Measurements from ENCODE around the gene KIAA1328. TPM values are rescaled to one million over a fixed set of nuclear protein-coding genes. Genes with fewer than 3 reads are reported as not detected.
"Not testable (repeated sequence)": the region's sequence is repeated elsewhere in the genome, so short reads cannot be mapped to it uniquely, and the experiment has no call there.

Gene KIAA1328
- polyA plus RNA-seq (ENCODE audit: insufficient read length), result 5.7 TPM

DNA sequence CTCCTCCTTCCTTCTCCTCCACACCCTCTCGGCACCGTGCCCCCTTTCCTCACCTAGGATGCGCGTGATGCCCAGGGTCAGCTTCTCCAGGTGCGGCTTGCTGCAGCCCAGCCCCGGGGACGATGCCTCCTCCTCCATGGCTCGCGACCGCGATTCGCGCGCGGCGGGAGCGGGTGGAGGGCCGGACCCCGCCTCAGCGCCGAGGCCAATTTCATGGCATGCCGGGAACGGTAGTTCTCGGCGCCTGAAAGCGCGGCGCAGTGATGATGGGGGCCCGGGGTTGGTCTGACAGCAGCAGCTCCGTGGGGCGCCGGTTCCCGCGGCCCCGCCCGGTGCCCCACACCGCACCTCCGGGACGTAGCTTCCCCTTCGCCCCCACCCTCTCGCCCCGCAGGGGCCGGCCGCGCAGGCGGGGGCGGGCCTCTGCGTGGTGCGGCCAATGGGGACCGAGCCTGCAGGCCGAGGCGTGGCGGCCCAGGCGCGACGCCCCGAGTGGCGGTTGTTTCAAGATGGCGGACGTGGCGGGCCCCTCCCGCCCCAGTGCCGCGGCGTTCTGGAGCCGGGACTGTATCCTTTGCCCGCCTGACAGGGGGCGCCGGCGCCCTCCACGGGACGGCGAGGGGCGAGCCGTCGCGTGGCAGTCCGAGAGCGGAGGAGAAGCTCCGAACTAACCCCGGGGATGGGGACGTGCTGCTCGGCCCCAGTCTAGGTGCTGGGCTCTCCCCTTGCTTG lies at the start of gene KIAA1328, which contains the start of gene TPGS2:
TSS of gene KIAA1328 (plus strand) at position 498 of the 732 bp plus-strand sequence. CDS start at position 510, 12 bp downstream.
TSS of gene TPGS2 (minus strand) at position 373 of the 732 bp plus-strand sequence. CDS start at position 138, 235 bp downstream.
- DNase-seq (ENCODE audit: low read depth), result peak; percentile 46

DNA sequence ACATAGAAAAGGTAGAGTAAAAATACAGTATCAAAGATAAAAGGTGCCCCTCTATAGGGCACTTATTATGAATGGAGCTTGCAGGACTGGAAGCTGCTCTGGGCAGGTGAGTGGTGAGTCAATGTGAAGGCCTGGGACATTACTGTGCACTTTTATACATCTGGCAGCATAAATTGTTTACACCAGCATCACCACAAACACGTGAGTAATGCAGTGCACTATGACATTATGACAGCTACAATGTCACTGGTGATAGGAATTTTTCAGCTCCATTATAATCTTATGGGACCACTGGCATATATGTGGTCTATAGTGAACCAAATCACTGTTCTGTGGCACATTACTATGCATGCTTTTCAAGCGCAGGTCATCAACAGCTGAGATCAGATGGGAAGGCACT lies 48.2 kb upstream of the KIAA1328 start:
- DNase-seq (ENCODE audit: low read depth), result no peak

DNA sequence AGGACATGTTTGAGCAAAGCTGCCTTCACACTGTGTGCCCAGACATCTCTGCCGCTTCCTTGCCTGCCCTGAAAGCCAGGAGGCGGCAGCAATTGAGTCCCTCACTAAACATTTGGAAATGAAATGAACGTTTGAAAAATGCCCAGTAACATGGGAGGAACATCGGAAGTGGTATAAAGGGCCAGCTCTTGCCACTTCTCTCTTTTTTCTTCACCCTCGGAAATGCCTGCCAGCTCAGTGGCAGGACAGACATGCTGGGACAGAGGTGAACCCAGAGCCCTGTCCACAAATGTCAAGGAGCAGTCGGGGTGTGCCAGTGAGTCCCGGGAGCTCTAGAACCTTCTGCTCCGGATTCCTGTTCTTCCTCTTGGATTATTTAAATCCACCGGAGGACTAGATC lies 46.2 kb upstream of the KIAA1328 start:
- DNase-seq (ENCODE audit: low read depth), result no peak

DNA sequence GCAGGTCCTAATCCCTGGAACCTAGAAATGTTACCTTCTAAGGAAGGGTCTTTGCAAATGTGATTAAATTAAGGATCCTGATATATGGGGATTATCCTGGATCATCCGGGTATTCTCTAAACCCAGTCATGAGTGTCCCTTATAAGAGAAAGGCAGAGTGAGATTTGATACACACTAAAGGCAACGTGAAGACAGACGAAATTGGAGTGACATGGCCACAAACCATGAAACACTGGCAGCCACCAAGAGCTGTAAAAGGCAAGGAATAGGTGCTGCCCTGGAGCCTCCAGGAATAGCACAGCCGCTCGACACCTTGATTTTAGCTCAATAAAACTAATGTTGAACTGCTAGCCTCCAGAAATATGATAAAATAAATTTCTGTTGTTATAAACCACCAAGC lies 45.1 kb upstream of the KIAA1328 start:
- no peak for DNase-seq (ENCODE audit: low read depth)

DNA sequence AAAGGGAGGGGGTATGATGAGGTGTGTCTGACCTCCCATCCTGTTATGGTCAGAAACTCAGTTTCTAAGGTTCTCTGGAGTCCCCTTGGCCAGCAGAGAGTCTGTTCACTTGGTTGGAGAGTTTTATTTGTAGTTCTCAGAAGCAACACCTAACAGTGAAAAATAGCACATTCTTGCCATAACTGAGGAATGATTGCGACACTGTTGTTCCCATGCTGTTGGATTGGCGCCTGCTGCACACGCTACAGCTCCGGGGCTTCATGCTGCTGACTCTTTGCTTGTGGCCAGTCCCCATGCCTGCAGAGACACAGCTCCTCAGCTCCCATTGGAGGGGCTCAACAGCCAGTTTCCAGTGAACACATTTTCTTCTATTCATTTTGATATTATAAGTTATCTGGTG lies 42.2 kb upstream of the KIAA1328 start:
- DNase-seq (ENCODE audit: low read depth), result no peak

DNA sequence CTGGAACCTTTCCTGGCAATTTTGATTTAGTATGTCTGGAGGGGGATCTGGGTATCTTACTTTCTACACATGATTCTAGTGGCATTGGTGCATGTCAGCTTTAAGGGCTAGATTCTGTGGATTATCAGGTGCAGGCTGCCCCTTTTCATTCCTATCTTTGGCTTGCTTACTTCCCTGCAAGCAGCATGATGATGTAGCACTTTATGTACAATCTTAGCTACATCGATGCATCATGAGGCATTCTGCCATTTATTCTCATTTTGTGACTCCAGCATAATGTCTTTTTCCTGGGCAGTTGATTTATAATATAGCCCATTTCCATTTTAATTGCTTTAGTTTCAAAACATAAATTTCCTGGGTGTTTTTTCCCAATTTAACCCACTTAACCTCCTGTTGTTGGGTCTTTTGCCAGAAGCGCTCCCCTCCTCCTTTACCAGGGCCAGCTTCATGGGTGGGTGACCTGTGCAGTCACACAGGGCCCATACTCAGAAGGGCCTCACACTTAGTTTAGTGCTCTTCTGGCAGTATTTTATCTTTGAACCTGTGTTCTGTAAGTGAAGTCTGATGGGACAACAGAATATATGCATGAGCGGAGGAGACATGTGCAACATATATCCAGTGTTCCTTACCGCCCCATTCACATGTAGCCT lies 36.2 kb upstream of the KIAA1328 start:
- no peak for DNase-seq (ENCODE audit: low read depth)

DNA sequence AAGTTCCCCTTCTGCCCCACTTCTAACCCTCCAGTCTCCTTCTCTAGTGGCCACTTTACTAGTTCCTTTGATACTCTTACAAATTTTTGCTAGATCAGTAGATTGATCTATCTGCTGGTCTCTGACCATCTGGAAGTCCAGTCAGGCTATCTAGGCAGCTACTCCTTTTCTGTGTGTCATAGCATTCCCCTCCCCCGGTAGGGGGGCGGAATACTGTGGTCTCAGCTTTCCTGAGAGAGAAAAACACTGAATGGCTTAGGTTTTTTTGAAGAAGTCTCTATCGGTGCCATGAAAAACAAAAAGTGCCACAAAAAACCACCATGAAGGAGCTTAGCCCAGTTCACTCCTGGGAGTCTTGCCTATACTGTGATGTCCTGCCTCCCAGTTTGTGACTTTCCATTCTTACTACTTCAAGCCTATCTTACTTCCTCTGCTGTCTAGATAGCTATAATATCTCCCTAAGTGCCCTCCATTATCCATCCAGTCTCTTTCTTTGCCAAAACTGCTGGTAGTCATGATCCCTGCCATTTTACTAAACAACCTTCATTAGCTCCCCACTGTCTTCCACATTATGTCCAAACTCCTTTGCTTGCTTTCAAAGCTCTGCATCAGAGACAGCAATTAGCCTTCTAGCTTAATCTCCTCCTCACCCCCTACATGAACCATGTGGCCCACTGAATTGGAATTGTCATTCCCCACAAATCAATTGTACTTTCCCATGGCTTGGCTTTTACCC lies 30.0 kb upstream of the KIAA1328 start:
- DNase-seq (ENCODE audit: low read depth), result no peak

DNA sequence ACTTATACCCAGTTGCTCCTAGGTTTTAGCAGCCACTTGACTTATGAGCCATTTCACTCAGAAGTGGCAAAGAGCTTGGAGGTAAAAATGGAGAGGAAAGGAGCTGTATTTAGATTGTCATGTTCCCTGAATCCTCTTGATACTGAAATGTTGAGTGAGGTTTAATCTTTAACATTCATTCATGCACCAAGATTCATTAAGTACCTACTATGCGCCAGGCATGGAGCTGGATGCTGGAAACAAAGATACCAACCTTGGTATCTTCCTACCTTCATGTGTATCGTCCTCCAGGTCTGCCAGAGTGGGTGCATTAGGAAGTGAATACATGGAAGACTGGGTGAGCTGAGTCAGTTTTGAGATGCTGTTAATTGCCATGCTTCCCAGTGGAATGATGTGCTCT lies 23.8 kb upstream of the KIAA1328 start:
- no peak for DNase-seq (ENCODE audit: low read depth)

DNA sequence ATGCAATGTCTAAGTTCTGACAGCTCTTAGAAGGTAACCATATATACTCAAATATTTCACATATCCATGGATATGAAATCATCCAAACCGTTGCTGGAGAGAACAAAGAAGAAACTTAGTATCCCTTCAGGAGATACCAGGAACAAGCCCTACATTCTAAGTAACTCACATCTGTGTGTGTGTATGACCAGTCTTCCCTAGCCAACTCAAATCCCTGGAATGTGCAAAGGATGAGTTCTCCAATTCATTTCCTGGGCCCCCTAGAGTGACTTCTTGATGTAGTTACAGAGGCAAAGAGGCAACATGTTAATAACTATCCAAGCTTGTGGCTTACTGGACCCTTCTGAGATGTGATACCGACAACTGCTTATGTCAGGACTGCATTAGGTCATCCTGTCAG lies 20.2 kb upstream of the KIAA1328 start:
- DNase-seq (ENCODE audit: low read depth), result no peak

DNA sequence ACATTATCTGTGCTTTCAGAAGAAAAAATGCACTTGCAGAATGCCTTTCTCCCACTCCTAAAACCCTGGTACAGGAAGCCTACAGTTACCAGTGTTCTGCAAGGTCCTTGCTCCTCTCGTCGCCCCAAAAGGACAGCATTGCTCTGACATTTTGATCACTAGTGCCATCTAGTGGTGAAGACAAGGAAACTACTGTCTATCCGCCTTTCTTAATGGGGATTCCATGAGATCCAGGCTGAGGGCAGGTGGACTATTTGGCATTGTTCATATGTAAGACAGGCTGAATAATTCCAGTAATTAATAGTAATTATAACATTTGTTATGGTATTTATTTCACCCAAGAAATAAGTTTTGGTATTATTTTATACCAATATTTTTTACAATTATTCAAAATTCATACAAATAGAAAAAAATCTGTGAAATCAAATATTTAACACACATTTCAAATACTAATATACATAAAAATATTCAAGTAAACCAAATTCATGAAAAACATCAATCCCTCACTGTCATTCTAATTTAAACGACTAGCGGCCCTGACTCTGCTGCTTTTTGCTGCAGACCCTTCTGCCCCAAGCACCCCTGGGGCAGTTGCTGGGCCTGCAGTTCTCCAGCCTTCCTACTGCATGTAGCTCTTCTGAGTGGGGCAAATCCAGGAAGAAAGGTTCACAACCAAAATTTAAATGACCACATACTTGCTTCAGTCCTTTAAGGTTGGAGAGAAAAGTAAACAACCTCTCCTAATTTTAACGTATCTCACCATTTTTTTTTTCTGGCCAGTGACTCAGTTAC lies 19.1 kb upstream of the KIAA1328 start:
- DNase-seq (ENCODE audit: low read depth), result peak; percentile 47

DNA sequence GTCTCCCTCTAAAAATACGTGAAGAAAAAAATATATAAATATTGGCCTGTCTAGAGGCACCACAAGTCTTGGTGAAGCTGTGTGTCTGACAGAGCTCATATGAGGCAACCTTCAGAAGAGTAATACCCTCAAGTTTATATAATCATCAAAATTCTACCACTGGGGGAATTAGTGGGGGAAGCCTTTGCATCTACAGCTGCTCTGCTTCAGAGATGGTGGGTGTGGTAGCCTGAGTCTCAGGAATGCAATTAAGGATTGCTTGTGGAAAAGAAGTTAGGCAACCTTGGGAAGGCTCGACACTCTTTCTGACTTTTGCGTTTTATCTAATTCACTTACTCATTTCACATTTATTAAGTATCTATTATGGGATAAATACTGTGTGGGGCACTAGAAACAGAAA lies 17.5 kb upstream of the KIAA1328 start:
- no peak for DNase-seq (ENCODE audit: low read depth)

DNA sequence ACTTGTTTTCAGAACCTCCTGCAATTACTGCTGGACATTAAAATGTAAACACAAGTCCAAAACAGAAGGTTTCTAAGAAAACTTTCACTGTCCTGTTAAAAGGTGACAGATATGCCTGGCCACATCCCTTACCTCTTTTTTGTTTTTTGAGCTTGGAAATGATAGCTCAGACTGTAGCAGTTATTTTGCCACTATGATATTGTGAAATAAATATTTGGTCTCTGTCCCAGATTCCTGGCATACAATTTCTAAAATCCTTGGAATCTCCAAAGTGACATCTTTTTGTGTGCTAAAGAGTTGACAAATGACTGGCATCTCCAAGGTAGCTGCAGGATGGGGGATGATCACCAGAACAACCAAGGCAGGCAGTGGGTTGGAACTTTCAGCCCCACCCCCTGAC lies 17.0 kb upstream of the KIAA1328 start:
- DNase-seq (ENCODE audit: low read depth), result no peak

DNA sequence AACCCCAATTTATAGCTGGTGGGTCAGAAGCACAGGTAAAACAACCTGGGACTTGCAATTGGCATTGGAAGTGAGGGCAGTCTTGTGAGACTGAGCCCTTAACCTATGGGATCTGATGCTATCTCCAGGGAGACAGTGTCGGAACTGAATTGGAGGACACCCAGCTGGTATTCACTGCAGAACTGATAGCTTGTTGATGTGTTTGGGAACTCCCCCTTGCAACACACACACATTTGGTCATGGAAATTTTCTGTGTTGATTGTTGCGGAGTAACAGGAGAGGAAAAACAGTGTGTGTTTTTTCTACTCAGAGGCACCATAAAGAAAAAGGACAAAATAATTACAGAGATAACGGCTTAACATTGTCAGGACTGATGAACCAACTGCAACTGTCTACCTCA lies 16.2 kb upstream of the KIAA1328 start:
- DNase-seq (ENCODE audit: low read depth), result no peak

DNA sequence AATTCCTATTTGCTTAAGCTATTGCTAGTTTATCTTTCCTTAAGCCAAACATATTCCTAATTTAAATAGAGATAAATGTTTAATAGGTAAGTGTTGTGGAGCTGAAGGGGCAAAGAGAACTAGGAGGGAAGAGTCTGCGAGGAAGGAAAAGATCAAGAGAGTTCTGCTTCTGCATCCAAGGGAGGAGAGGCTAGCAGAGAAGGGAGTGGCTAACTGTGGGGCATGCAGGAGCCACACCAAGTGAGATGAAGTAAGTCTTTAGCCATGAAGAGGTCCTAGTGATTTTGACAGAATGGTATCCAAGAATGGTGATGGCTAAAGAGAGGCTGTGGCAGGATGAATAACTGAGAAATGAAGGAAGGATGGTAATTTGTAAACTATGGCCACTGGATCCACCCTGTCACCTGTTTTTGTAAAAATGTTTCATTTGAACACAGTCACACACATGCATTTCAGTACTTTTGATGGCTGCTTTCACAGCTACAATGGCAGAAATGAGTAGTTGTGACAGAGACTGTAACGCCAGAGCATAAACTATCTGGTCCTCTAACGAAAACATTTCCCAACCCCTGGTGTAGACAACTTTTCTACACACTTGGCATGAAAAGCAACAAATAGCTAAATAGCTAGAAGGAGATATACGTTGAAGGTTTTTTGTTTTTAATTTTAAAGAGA lies 15.7 kb upstream of the KIAA1328 start:
- DNase-seq (ENCODE audit: low read depth), result no peak

DNA sequence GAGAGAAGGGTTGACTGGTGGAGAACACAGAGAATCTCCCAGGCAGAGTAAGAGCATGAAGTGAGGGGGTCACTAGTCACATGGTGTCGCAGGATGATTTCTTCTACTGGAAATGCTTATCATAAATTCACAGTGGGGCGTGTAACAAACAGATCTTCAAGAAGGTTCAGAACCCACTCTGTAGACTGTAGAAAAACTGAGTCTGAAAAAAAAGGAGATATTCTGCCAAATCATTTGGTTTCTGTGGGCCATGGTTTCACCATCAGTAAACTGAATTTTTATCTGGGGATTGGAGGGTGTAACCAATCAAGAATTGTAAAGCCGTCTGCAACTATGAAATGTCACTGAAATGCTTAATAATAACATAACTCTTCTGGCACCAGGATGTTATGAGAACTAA lies 15.1 kb upstream of the KIAA1328 start:
- no peak for DNase-seq (ENCODE audit: low read depth)

DNA sequence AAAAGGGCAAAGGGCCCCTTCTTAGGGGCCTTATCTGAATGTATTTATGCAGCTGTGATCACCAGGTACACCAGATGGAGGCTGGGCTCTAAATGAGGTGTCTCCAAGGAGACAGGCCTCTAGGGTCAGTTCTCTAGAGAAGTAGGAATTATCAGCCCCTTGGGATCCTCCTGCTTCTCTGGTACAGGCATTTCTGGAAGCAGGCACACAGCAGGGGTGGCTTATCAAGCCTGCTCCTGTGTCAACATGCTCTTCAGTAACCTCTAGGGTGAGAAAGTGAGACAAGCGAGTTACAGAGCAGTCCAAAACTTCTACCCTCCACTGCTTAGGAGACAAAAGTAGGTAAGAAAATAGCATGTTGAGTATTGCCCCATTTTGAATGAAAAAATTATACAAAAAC lies 13.9 kb upstream of the KIAA1328 start:
- no peak for DNase-seq (ENCODE audit: low read depth)

DNA sequence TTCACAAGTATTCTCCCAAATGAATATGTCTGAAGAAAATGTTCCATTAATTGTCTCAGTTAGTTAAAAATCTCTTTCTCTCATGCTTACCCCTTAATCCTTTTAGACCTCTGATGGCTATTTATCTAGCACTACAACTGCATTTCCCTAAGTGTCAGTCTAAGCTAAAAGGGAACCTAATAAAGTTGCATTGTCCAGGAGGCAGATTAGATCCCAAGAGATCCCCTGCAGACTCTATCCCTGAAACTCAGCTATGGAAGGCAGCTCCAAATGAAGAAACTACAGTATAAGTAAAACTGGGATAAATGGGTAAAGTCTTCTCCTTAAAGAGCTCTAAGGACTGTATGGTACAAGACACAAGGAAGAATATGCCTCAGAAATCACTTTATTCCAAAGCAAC lies 12.8 kb upstream of the KIAA1328 start:
- not testable (repeated sequence) for DNase-seq (ENCODE audit: low read depth)

DNA sequence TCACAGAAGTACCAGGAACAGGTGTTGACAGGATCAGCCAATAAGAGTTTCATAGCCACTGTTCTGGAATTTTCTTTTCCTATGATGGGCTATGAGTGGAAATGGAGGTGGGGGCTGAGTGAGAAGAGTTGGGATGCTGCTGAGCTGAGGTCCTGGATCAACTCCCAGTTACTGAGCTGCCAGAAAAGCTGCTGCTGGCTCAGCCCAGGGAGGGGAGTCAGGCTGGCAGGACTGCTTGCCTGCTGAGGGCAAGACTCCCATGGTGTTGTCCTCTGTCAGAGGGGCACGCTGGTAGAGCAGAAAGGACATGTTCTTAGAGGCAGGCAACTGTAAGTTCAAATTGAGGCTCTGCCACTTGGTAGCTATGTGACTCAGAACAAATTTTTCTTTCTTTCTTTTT lies 11.9 kb upstream of the KIAA1328 start:
- no peak for DNase-seq (ENCODE audit: low read depth)

DNA sequence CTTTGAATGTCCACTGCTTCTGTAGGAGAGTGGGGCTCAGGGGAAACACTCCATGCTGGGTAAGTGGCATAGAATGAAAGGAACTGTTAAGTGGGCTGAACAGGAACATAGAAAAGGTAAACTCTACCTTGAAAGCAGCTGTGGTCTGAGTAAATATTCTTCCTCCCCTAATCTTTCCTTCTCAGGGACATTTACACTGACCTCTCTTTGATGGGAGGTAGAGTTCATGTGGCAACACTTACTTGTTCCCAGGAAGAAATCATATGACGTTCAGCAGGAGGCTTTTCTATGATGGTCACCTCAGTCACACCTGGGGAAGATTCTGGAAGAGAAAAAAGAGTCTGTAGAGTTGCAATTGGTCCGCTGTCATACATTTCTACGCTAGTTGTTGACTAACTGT lies 10.3 kb upstream of the KIAA1328 start:
- DNase-seq (ENCODE audit: low read depth), result no peak

DNA sequence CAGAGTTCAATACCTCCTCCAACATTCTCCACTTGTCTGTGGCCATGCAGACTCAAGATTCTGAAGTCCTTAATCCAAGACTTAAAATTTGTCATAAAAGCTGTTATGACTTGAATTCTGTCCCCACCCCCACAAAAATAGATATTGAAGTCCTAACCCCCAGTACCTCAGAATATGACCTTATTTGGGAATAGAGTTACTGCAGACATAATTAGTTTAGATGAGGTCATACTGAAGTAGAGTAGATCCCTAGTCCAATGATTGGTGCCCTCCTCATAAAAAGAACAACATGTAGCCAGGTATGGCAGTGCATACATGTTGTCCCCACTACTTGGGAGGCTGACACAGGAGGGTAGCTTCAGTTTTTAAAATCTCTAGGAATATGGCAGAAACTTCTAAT lies 9.3 kb upstream of the KIAA1328 start:
- no peak for DNase-seq (ENCODE audit: low read depth)

DNA sequence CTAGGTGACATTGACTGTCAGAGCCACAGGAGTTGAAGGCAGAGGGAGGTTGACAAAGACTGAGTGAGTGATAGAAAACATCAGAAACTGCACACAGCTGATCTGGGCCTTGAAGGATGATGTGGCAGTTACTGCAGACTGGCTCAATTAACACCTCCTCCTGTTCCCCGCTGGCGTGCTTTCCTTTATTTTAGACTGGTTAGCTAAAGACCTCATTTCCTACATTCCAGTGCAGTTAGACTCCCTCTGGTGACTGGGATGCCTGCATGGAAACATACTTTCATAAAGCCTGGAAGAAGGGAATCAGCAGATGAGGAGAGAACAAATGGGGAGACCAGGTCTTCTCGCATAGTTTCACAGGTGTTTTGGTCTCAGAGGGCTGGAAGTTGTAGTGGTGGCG lies 7.2 kb upstream of the KIAA1328 start:
- no peak for DNase-seq (ENCODE audit: low read depth)

Data from forelimb muscle (tissue), 1 donor.